AG09319 (cell line): ENCODE measurements around the gene RBM28.

Experiments used
- DNase-seq: peaks from one replicate; pipeline ENCODE4 v3.0.0-alpha.2; 2010; ENCODE audit warnings: low read depth; ENCODE audit errors: extremely low read depth
- CTCF ChIP-seq: IDR thresholded peaks from 2 replicates; pipeline ENCODE4 v1.5.1; 2011; ENCODE audit warnings: low read depth, mild to moderate bottlenecking, inconsistent platforms, low read length, moderate library complexity

The RBM28 gene

GRCh38 chr7:128259131-128260061 lies 84.3 kb downstream of the RBM28 start:
- no peak for TF ChIP-seq CTCF
- no peak for DNase-seq

GRCh38 chr7:128257458-128257857 lies 86.2 kb downstream of the RBM28 start:
- no peak for TF ChIP-seq CTCF
- no peak for DNase-seq

- no peak for TF ChIP-seq CTCF
Measured at GRCh38 chr7:128255271-128255670, 88.4 kb downstream of the RBM28 start.

GRCh38 chr7:128254470-128254869 lies 89.2 kb downstream of the RBM28 start:
- no peak for TF ChIP-seq CTCF
- DNase-seq: no peak

More at GRCh38 chr7:128255271-128255670, 88.4 kb downstream of the RBM28 start:
- no peak for DNase-seq

- no peak for TF ChIP-seq CTCF
- no peak for DNase-seq
Measured at GRCh38 chr7:128253701-128254100, 90.0 kb downstream of the RBM28 start.

GRCh38 chr7:128251337-128251736 lies 92.4 kb downstream of the RBM28 start:
- DNase-seq: no peak
- TF ChIP-seq CTCF: no peak
